HEK293 (cell line): ENCODE data around the gene TNP2.

ENCODE experiments used
- CTCF ChIP-seq: fragments of 450-650 bp; formaldehyde crosslinking; IDR thresholded peaks from 2 replicates; pipeline ENCODE4 v1.5.1; 2016; ENCODE audit warnings: missing biosample characterization, missing genetic modification characterization
- ZNF426 ChIP-seq: fragments of 450-650 bp; formaldehyde crosslinking; IDR thresholded peaks from 2 replicates; pipeline ENCODE4 v1.5.1; 2017; ENCODE audit warnings: missing biosample characterization, missing genetic modification characterization, mild to moderate bottlenecking, inconsistent platforms, moderate library complexity
- ZNF549 ChIP-seq: fragments of 450-650 bp; IDR thresholded peaks from 2 replicates; pipeline ENCODE4 v1.5.1; 2018; ENCODE audit warnings: missing biosample characterization, missing genetic modification characterization, mild to moderate bottlenecking, inconsistent platforms, moderate library complexity
- ZNF600 ChIP-seq: fragments of 450-650 bp; formaldehyde crosslinking; IDR thresholded peaks from 2 replicates; pipeline ENCODE4 v1.5.1; 2016; ENCODE audit warnings: missing biosample characterization, missing genetic modification characterization

GRCh38 chr16:11290102-11290893 lies 21.2 kb upstream of the TNP2 start:
- no peak for TF ChIP-seq ZNF600
- no peak for TF ChIP-seq ZNF549 (tag by site-specific recombination)
- no peak for TF ChIP-seq CTCF (tag by site-specific recombination)
- no peak for TF ChIP-seq ZNF426 (tag by site-specific recombination)
